Uterus (tissue), 2 donors: ENCODE measurements around the gene ATXN10.

Experiments used
- POLR2A ChIP-seq, 2 donors: fragments of 450-650 bp; IDR thresholded peaks; one replicate each; pipeline ENCODE4 v1.6.1; 2016; ENCODE audit warnings: antibody characterized with exemption in 2 of 2, mild to moderate bottlenecking in 1 of 2, moderate library complexity in 1 of 2
- TF ChIP-seq, protein P1 (sequence below), 4 experiments: fragments of 200-600 bp in 2 of 4; fragments of 450-650 bp in 2 of 4; sonication (generic) in 2 of 4; IDR thresholded peaks; one replicate each; pipeline ENCODE4 v1.5.1; 2016 to 2019; ENCODE audit warnings: antibody characterized with exemption in 4 of 4, mild to moderate bottlenecking in 2 of 4, moderate library complexity in 1 of 4

DNA sequence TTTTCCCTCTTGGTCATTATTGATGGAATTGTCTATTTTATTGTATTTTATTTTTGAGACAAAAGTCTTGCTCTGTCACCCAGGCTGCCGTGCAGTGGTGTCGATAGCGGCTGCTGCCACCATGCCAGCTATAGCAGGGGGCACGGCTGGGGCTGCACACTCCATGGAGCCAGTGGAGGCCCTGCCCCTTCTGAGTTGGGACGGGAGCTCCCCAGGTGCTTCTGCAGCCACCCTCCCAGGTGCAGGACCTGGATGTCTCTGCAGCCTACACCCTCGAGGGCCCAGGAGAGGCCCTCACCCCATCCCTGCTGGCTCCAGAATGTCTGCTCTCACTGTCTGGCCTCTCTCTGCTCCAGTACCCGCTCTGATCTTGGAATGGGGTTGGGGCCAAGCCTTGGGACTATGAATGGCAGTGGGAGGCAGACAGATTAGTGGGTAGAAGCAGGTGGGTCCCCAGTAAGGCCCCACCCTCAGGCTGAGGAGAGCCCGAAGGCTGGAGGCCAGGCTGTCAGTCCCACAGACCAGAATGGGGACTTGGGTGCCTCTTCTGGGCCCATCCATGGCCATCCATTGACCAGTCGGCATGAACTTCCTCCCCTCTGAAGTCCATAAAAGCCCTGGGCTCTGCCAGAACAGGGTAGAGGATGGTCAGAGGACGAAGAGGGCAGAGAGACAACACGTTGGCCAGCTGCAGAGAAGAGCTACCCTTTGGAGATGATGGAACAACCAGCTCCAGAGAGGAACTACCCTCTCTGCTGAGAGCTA, 49.6 kb upstream of the ATXN10 start:
- TF ChIP-seq, protein P1, sequence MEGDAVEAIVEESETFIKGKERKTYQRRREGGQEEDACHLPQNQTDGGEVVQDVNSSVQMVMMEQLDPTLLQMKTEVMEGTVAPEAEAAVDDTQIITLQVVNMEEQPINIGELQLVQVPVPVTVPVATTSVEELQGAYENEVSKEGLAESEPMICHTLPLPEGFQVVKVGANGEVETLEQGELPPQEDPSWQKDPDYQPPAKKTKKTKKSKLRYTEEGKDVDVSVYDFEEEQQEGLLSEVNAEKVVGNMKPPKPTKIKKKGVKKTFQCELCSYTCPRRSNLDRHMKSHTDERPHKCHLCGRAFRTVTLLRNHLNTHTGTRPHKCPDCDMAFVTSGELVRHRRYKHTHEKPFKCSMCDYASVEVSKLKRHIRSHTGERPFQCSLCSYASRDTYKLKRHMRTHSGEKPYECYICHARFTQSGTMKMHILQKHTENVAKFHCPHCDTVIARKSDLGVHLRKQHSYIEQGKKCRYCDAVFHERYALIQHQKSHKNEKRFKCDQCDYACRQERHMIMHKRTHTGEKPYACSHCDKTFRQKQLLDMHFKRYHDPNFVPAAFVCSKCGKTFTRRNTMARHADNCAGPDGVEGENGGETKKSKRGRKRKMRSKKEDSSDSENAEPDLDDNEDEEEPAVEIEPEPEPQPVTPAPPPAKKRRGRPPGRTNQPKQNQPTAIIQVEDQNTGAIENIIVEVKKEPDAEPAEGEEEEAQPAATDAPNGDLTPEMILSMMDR (IDR thresholded peaks at IDR 0.05): no peak
- no peak for TF ChIP-seq POLR2A (IDR thresholded peaks at IDR 0.05)
